HG03095 (cell line): ENCODE data around the gene DRC3.
"Not testable (repeated sequence)": the region's sequence is repeated elsewhere in the genome, so short reads cannot be mapped to it uniquely, and the experiment has no call there.

ENCODE experiments used
- ATAC-seq: cut with Tn5 transposase; IDR thresholded peaks from one replicate; pipeline ENCODE4 v1.9.1; 2021; ENCODE audit warnings: moderate library complexity; ENCODE audit not compliant: unreplicated experiment

DRC3 gene

DNA sequence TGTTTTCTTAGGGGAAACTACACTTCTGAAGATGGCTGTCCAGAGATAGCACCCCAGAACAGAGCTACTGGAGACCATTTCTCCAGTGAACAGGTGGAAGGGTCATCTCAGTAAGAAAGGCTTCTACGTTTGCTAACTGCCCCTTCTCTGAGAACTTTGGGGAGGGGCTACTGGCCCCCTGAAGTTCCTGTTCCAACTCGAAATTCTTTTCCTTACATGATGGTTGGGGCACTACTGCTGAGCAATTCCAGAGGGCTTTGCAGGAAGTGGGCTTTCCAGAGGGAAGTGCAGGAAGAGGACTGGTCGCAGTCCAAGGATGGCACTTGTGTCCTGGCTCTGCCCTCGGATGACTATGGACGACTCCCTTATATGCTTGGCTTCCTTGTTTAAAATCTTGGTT lies 31.6 kb upstream of the DRC3 start:
- no peak for ATAC-seq

DNA sequence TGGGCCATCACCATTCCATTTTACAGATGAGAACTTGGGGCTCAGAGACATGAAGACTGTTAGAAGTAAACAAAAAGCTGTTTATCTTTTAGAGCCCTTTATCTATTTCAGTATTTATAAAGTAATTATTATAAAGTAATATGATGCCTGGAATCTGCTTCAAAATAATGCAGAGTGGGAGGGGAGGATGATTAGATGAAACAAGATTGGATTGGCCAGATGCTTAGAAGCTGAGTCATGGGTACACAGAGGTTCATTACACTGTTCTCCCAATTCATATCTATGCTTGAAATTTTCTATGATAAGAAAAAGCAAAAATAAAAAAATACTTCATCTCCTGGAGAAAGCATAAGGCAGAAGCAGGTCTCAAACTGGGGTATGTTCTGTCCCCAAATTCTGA lies 29.8 kb upstream of the DRC3 start:
- ATAC-seq, result no peak

DNA sequence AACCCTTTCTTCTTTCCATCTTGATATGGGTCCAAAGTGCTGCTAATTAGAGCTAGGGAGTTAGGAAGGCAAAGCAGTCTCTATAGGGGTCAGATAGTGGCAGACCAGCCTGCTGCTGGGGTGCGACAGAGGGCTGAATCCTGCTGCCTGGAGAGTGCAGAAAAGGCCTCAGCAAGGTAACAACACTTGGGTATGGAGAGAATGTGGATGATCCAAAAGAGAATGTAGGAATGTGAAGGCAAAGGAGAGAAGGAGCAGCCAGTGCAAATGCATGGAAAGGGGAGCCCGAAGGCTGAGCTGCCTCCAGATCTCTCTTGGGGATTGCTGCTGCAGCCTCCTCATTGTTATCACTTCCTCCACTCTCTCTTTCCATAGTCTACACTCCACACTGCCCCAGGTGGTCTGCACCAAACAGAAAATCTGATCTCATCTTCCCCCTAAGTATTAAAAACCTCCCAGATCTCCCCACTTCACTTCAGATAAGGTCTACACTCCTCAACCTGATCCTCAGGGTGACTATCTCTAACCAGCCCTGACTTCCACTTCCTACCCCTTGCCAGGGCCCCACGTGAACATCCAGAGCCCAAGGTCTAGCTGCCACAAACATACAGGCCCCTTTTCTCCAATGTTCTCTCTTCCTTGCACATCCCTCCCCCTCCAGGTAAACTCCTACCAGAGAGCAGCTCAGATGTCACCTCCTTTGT lies 29.2 kb upstream of the DRC3 start:
- ATAC-seq, result no peak

DNA sequence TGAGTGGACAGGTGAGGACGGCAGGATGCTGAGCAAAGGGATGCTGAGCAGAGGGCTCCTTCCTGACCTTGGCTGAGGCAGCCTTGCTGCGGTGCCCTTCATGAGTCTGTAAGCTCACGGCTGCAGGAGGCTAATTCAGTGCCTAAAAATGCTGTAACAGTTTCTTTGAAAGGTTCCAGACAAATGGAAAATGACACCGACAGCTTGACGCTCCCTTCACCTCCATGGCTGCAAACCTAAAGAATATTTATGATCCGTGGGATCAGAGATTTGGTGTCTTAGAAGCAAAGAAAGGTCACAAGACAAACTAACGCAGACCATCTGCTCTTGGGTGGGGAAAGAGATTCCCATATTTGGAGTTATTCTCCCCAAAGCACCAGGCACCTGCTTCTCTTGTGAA lies 28.4 kb upstream of the DRC3 start:
- ATAC-seq, result no peak

DNA sequence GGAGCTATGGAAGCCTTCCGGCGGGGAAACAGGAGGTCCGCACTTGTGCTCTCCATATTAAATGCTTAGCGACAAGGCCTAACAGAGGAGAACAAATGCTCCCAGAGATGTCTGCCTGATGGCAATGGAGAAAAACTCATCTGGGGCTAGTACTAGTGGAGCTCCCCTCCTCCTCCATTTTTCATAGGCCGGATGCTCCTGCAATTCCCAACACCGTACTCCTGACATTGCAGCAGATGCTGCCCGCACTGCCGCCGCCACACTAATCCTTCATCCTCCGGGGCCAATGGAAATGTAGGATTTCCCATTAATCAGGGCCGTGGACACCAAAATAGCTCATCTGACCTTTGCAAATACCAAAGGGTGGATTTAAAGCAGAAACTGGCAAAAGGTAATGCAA lies 27.9 kb upstream of the DRC3 start:
- no peak for ATAC-seq

DNA sequence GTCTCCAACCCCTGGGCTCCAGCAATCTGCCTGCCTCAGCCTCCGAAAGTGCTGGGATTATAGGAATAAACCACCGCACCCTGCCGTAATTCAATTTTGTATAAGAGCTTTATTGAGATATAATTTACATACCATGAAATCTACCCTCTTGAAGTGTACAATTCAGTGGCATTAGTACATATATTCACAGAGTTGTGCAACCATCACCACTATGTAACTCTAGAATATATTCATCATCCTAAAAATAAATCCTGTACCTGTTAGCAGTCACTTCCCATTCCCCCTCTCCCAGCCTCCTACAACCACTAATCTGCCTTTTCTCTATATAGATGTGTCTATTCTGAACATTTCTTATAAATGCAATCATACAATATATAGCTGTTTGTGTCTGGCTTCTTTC lies 26.6 kb upstream of the DRC3 start:
- ATAC-seq, result no peak

DNA sequence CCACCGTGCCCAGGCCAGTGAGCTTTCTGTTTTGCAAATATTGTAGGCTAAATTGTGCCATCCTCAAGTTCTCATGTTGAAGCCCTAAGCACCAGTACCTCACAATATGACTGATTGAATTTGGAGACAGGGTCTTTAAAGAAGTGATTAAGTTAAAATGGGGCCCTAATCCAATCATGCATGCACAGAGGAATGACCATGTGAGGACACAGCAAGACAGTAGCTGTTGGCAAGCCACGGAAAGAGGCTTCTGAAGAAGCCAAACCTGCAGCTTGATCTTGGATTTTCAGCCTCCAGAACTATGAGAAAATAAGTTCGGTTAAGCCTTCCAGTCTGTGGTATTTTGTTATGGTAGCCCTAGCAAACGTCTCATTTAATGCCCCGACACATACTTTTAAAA lies 25.4 kb upstream of the DRC3 start:
- ATAC-seq, result no peak

DNA sequence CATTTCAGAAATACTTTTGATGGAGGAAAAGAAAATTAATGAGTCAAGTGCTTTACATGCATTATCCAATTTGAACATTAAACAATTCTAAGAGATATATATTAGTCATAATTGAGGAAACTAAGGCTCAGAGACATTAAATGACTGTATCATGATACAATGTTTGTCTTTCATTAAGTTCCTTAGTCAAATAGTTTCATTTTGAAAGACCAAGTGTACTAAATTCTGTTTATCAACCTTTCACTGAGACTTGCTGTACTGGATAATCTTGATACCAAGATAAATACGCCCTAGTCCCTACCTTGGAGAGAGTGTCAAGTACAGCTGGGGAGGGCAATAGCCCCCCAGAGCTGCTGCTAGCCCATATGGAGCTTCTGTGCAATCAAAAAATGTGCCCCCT lies 24.7 kb upstream of the DRC3 start:
- no peak for ATAC-seq

DNA sequence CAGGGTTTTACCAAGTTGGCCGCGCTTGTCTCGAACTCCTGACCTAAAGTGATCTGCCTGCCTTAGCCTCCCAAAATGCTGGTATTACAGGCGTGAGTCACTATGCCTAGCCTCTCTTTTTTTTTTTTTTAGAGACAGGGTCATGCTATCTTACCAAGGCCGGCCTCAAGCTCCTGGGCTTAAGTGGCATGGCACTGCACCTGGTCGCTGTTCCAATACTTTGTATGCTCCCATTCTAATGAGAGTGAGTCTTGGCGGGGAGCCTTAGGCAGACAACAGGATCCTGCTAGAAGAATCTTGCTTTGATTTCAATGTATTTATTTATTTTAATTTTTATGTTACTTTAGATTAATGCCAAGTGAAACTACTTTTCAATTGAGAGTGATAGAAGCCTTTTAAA lies 22.3 kb upstream of the DRC3 start:
- ATAC-seq, result no peak

DNA sequence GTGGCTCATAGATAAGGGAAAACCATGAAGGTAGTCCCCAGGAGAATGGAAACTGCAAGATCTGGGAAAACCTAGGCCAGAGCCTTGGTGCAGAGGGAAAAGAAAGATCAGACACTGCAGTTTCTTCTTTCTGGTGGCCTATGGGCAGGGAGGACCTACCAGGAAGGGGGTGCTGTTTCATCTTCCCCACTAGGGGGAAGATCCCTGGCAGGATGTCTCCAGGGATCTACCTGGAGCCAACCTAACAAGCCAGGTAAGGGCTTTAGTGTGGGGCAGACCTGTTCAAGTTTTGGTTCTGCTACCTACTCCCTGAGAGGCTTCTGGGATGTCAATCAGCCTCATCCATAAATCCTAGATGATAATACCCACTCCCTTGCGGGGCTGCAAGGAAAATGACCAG lies 21.9 kb upstream of the DRC3 start:
- no peak for ATAC-seq

DNA sequence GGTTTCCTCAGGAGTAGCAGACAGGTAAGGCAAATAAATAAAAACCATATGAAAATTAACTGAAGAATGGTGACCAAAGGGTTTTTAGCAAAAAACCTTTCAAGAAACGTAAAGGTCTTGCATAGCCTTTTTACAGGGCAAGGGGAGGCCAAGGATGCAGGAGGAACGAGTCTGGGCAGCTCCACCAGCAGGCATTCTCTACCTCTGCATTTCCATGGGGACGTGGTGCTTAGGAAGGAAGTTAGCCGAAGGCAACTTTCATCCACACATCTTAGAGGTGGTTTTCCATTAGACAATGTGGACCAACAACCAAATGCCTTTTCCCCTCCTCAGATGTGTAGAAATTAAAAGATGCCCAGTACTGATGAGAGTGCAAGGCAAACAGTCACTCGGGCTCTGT lies 21.1 kb upstream of the DRC3 start:
- ATAC-seq, result no peak

DNA sequence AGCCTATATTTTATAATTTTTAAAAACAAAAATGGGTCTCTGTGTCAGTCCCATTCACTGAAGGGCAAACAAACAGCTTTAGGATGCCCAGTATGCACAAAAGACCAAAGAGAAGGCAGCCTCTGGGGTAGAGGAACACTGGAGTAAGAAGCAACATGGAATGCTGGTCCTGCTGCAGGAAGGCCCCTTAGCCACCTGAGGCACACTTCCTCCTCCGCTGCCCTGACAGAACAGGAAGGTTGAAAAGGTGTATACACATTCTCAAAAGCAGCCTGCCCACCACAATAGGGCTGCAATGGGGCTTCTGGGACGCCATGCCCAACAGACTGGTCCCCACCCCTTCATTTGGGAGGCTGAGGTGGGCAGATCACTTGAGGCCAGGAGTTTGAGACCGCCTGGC lies 20.0 kb upstream of the DRC3 start:
- ATAC-seq, result no peak

DNA sequence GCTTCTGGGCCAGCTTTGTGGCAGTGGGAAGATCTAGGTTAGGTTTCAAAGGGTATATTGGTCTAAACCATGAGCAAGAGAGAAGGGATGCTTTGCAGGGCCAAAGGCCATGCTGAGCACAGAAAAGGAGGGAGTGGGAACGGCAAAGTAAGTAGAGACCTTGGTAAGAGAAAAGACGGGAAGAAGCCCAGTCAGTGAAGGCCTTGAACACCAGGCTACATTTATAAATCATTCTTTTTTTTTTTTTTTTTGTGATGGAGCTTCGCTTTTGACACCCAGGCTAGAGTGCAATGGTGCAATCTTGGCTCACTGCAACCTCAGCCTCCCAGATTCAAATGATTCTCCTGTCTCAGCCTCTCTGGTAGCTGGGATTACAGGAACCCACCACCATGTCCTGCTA lies 18.6 kb upstream of the DRC3 start:
- ATAC-seq, result no peak

DNA sequence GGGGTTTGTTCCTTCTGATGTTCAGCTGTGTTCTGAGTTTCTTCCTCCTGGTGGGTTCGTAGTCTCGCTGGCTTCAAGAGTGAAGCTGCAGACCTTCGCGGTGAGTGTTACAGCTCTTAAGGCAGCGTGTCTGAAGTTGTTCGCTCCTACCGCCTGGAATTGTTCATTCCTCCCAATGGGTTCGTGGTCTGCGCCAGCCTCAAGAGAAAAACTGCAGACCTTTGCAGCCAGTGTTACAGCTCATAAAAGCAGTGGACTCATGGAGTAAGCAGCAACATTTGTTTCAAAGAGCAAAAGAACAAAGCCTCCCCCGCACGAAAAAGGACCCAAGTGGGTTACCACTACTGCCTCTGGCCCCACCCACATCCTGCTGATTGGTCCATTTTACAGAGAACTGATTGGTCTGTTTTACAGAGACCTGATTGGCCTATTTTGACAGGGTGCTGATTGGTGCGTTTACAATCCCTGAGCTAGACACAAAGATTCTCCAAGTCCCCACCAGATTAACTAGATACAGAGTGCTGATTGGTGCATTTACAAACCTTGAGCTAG lies 16.8 kb upstream of the DRC3 start:
- not testable (repeated sequence) for ATAC-seq

DNA sequence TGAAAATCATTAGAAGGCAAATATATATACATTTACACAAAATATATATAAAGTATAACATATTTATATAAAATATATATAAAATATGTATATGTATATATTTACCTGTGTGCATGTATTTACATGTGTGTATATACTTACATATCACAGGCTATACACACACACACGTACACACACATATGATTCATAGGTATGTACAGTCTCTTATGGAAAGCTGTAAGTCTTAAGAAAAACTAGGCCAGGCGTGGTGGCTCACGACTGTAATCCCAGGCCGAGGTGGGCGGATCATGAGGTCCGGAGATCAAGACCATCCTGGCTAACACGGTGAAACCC lies 15.1 kb upstream of the DRC3 start:
- no peak for ATAC-seq

DNA sequence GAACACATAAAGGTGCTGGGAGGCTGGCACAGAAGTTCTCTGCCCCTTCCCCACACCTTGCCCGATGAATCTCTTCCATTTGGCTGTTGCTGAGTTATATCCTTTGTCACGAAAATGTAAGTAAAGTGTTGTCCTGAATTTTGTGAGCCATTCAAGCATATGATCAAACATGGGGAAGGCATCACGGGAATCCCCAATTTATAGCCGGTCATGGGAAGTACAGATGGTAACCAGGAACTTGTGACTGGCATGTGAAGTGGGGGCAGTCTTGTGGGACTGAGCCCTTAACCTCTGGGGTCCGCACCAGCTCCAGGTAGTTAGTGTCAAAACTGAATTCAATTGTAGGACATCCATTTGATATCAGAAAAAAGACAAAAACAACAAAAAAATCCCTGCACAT lies 13.7 kb upstream of the DRC3 start:
- ATAC-seq, result no peak

DNA sequence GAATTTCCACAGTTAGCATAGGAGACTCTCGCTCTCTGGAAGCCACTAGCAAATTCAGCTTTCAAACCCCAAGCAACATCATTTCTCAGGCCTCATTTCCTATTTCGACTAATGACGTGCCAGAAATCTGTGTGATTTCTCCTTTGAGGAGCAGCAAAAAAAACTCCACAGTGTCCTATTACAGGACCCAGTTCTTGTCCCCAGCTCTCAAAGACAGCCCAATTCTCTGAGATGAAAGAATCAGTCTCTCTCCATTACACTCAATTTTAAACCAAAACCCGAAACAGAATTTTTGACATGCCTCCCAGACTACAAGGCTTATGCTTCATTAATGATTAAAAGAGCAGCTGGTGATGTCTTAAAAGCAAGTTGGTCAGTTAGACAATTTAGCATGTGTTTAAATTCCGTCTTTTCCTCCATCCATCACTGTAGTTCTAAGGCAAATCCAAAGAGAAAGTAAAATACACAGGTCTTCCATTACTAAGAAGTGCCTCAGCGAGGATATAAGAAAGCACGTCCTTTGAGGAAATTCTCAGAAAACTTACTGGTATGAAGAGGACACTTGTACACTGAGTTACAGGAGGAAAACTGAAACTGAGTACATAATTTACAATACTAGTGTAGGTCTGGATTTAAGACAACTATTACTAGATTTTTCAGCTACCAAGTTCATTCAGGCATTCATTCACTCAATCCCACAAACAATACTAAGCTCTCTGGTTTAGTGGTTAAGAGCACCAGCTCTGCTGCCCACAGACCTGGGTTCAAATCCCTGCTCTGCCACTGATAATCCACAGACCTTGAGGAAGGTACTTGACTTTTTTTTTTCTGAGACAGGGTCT lies 12.9 kb upstream of the DRC3 start:
- no peak for ATAC-seq

DNA sequence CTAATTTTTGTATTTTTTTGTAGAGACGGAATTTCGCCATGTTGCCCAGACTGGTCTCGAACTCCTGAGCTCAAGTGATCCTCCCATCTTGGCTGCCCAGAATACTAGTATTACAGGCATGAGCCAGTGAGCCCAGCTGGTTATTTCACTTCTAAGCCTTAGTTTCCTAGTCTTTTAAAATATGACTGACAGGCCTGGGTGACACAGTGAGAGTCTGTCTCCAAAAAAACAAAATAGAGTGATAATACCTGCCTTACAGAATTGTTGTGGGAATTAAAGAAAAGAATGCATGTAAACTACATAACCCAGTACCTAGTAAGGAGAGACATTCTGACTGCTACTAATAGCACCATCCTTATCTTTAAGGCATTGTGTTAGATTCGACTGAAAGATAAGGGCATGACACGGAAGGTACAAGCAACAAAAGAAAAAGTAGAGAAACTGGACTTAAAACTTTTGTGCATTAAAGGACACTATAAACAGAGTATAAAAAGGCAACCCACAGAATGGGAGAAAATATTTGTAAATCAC lies 12.1 kb upstream of the DRC3 start:
- no peak for ATAC-seq

DNA sequence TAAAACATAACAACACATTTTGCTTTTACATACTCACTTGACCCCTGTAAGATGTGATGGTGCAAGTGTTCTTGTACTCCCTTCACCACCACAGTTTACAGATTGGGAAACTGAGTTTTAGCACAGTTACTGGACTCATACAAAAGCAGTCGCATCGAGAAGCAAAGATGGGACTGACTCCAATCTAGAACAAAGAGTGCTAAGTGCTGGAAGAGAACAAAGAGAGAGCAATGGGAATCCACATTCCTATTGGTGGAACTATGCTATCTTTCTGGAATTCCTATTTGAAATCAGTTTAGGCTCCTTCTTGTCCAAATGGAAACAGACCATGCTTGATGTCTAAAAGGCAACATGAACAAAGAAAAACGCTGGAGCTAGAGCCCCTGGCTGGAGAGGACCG lies 9.6 kb upstream of the DRC3 start:
- no peak for ATAC-seq

DNA sequence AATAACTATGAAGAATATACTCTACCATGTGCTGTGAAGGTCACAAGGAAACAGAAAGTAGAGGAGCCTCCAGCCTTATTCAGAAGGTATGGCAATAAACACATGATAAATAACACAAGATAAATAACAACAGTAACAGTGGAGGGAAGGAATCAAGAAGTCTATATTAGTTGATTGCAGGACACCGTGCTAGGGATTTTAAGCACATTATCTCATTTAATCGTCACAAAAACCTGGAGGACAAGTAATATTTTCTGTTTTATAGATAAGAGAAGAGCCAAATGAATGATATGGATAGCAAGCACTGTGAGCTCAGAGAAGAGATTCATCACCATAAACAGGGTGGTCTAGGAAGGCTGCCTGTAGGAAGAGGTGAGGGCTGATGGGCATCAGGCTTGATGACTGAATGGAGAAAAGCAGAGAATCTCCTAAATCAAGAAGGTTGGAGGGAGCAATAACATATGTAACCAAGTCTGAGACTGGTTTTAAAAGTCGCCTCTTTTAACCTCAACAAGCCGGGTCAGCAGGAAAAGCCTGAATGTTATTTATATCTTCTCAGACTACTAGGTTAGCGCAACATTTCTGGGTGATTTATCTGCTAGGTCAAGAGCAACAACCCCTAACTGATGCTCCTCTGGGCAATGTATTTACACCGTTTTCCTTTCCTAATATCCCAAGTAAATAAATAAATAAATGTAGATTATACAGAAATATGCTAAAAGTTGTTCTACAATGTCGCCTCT lies 8.8 kb upstream of the DRC3 start:
- ATAC-seq, result no peak

DNA sequence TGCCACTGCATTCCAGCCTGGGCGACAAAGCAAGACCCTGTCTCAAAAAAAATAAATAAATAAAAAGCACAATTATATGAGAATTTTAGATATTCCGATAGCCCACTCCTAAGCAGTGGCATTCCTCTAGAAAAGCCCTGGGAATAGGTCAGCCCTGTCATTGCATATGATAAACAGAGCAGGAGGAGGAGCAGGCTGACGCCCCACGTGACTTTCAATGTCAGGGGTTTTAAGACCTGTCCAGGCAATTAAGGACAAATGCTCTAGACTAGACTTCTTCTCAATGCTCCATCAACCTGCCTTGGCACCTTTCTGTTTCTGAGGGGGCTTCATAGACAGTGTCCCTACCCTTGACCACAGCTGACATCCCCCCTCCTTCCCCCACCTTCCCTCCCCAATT lies 8.0 kb upstream of the DRC3 start:
- ATAC-seq, result no peak
